Occipital lobe (tissue), 2 donors: ENCODE measurements around the gene EGLN2. TPM values are rescaled to one million over a fixed set of nuclear protein-coding genes. Genes with fewer than 3 reads are reported as not detected.
"Not testable (repeated sequence)": the region's sequence is repeated elsewhere in the genome, so short reads cannot be mapped to it uniquely, and the experiment has no call there.

Experiments
- DNase-seq: peaks from one replicate; lab custom pipeline; 2025; lab: John Stamatoyannopoulos, UW
- total RNA-seq: library from RNA; depleted of rRNA; stranded (reverse); fragments of >200 nt; gene quantifications from one replicate; pipeline ENCODE4 v1.2.3, GENCODE V29; 2014

Gene EGLN2
- total RNA-seq, 1 donor from 2014 or later = 46.9 TPM

DNA sequence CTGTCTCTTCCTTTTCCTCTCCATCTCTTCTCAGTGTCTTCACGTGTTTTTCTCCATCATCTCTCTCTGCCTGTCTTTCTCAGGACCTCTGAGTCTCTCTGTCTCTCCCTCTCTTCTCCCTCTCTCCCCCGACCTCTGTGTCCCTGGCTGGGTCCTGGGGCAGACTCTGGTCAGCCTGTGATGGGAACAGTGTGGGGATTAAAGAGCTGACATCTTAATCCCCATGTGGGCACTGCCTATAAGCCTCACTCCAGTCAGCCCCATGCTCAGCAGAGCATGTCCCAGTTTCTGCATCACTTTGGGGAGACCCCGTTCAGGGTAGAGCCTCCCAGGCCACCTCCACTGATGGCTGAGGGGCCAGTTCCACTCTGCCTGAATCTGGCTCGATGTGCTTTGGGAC lies 16.2 kb downstream of the EGLN2 start:
- no peak for DNase-seq

DNA sequence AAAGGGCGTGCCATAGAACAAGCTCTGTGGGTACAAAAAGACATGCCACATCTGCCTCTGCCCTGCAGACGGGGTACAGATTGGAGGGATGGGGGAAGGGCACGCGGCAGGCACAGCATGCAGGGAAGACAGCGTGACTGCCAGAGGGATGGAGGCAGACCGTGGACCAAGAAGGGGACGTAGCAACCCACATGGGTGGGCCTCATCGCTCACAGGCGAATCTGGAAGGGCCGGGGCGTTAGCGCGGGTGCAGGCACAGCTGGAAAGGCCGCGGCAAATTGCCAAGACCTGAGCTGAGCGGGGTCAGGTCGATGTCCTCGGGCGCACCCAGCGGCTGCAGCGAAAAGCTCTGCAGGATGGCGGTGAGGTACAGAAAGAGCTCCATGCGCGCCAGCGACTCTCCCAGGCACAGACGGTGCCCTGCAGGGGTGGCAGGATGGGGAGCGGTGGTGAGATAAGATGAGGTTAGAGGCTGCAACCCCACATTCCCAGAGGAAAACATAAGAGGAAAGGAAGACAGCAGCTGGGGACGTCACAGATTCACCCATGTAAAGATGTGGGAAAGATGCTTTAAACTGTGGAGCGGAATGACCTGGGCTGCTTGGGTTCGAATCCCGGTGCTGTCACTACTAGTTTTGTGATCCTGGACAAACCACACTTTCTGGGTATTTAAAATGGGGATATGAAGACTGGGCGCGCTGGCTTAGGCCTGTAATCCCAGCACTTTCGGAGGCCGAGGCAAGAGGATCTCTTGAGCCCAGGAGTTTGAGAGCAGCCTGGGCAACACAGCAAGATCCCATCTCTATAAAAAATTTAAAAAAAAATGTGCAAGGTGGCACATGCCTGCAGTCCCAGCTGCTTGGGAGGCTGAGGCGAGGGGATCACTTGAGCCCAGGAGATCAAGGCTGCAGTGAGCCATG lies 19.7 kb downstream of the EGLN2 start:
- DNase-seq = peak; percentile 28

DNA sequence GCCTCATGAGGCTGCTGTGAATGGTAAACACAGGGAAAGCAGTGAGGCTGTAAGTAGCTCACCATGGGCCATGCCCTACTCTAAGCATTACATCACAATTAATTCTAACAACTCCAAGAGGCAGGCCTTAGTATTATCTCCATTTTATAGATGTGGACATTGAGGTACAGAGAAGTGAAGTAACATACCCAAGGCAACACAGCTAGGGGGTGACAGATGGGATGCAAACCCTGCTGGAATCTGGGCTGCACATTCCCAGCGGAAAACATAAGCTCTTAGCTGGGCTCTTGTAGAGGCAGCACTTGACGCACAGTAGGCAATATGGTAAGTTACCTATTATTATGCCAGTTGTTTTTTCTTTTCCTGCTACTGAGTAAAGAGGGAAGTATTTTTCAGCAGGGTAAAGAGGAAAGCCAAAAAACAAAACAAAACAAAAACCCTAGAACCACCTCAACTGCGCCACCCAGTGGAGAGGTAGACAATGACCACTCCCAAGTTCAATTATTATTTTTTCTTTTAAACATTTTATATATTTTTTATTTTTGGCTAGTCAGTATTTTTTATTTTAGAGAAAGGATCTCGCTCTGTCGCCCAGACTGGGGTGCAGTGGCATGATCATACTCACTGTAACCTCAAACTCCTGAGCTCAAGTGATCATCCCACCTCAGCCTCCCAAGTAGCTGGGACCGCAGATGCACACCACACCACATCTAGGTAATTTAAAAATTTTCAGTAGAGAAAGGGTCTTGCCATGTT lies 20.7 kb downstream of the EGLN2 start:
- DNase-seq = not testable (repeated sequence)

DNA sequence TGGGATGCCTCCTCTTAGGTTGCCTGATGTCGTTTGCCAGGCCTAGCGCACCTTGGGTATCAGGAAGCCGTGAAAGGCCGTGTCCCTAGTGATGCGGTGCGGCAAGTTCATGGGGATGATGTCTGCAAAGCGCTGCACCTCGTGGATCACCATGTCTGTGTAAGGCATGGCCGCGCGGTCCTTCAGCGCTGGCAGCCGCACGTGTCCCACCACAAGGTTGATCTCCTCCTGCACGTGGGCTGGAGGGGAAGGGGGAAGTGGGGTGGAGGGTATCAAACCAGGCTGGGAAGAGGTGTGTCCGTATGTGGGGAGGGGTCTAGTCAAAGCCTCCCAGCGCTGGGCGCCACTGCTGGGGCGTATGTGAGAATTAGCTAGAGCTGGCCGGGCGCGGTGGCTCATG lies 23.2 kb downstream of the EGLN2 start:
- no peak for DNase-seq

DNA sequence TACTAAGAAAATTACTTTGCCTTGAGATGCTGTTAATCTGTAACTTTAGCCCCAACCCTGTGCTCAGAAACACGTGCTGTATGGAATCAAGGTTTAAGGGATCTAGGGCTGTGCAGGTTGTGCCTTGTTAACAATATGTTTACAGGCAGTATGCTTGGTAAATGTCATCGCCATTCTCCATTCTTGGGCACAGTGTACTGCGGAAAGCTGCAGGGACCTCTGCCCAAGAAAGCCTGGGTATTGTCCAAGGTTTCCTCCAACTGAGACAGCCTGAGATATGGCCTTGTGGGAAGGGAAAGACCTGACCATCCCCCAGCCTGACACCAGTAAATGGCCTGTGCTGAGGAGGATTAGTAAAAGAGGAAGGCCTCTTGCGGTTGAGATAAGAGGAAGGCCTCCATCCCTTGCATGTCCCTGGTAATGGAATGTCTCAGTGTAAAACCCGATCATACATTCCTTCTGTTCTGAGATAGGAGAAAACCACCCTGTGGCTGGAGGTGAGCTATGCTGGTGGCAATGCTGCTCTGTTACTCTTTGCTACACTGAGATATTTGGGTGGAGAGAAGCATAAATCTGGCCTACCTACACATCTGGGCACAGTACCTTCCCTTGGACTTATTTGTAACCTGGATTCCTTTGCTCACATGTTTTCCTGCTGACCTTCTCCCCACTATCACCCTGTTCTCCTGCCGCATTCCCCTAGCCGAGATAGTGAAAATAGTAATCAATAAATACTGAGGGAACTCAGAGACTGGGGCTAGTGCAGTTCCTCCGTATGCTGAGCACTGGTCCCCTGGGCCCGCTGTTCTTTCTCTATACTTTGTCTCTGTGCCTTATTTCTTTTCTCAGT lies 23.9 kb downstream of the EGLN2 start:
- not testable (repeated sequence) for DNase-seq

DNA sequence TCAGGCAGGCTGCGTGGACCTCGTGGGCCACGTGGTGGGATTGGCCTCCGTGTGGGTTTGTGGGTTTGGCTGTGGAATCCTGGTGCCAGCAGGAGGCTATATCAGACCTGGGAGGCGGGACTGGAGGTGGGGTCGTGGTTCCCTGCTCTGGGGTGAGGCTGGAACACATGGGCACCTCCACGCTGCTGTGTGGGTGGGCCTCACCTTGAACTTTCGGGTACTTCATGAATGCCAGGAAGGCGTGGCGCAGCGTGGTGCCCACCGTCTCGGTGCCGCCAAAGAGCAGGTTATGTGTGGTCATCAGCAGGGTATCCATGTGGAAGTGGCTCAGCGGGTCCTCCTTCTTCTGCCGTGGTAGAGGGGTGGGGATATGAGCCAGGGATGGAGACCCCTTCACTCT lies 25.9 kb downstream of the EGLN2 start:
- DNase-seq = not testable (repeated sequence)

DNA sequence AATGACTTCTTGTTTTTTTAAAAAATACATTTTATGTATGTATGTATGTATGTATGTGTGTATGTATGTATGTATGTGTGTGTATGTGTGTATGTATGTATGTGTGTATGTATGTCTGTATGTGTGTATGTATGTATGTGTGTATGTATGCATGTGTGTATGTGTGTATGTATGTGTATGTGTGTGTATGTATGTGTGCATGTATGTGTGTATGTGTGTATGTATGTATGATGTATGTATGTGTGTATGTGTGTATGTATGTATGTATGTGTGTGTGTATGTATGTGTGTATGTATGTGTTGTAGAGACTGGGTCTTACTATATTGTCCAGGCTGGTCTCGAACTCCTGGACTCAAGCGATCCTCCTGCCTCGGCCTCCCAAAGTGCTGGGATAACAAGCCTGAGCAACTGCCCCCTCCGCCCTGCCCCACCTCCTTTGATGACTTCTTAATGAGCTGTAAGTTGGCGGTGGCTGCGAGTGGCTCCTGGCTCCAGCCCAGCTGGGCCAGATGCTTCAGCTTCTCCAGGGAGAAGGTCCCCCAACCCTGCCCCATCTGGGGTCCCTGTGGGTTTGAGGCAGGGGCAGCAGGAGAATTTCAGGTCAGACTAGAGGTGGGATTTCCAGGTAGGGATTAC lies 26.6 kb downstream of the EGLN2 start:
- DNase-seq = not testable (repeated sequence)

DNA sequence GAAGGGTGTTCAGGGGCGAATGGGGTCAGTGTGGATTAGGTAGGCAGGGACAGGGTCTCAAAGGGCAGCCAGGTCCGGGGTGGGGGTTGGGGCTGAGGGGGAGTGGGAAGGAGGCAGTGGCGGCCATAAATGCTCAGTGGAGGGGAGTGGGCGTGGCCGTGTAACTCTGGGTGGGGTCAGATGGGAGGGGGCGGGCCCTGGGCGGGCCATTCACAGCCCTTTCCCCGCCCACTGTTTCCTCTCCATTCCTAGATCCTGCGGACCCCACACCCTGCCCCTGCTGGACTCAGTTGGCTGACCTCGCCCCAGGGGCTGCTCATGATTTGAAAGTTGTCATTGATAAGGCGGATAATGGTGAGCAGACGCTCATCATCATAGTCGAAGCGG lies 27.3 kb downstream of the EGLN2 start:
- DNase-seq = not testable (repeated sequence)

DNA sequence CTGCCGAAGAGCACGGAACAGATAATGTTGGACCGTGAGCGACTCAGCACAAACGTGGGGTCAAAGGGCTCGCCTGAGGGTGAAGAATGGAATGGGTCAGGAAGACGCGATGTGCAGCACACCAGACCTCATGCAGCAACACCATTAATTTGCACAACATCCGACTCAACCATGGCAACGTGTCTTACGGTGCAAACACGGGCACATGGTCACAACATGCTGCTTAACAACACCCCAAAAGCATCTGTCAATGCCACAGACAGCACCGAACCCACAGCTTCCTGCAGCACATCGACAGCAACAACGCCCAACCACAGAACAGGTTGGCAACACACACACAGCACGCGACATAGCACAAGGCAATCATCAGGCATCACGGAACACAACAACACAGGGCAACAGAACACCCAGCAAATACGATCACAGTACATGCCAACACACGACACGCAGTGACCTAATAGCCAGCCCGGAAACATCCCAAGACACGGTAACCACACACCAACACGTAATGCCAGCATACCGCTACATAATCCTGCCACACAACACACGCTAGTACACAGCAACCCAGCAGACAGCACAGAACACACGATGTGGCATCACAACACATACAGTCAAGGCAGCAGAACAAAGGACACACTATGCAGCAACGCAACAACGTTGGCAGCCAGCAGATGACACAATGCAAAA lies 27.9 kb downstream of the EGLN2 start:
- DNase-seq = not testable (repeated sequence)

DNA sequence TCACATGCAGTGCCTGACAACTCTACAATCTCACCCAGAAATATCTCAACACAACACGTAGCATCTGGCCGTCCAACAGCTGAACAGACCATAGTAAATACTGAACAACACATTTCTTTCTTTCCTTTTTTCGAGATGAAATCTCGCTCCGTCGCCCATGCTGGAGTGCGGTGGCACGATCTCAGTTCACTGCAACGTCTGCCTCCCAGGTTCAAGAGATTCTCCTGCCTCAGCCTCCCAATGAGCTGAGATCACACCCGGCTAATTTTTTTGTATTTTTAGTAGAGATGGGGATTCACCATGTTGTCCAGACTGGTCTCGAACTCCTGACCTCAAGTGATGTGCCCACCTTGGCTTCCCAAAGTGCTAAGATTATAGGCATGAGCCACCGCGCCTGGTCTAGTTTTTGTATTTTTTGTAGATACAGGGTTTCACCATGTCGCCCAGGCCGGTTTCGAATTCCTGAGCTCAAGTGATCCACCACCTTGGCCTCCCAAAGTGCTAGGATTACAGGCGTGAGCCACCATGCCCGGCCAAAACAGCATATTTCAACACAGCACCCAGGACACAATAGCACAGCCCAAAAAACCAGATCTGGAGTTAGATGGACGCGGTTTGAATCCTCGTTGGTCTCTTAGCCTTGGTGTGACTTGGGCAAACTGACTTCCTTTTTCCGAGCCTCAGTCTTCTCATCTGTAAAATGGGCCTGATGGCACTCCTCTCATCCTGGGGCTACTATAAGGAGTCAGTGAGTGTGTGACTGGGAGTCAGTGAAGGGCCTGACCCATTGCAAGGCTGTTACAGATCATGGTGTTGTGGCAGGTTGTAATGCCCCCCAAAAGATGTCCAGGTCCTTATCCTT lies 28.6 kb downstream of the EGLN2 start:
- DNase-seq = no peak

DNA sequence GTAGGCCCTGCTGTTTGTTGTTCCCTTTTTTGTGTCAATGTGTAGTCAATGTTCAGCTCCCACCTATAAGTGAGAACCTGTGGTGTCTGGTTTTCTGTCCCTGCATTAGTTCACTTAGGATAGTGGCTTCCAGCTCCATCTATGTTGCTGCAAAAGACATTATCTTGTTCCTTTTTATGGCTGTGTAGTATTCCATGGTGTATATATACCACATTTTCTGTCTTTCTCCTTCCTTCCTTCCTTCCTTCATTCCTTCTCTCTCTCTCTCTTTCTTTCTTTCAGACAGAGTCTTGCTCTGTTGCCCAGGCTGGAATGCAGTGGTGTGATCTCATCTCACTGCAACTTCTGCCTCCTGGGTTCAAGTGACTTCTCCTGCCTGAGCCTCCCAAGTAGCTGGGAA lies 30.2 kb downstream of the EGLN2 start:
- no peak for DNase-seq

DNA sequence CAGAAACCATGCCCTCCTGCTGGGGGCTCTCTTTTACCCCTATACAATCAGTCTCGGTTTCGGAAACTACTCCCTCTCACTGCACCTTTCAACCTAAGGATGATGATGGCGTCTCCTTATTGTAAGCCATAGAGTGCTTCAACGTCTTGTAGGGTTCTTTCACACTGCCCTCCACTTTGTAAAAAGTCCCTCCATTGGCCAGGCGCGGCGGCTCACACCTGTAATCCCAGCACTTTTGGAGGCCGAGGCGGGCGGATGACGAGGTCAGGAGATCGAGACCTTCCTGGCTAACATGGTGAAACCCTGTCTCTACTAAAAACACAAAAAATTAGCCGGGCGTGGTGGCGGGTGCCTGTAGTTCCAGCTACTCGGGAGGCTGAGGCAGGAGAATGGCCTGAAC lies 31.8 kb downstream of the EGLN2 start:
- not testable (repeated sequence) for DNase-seq

DNA sequence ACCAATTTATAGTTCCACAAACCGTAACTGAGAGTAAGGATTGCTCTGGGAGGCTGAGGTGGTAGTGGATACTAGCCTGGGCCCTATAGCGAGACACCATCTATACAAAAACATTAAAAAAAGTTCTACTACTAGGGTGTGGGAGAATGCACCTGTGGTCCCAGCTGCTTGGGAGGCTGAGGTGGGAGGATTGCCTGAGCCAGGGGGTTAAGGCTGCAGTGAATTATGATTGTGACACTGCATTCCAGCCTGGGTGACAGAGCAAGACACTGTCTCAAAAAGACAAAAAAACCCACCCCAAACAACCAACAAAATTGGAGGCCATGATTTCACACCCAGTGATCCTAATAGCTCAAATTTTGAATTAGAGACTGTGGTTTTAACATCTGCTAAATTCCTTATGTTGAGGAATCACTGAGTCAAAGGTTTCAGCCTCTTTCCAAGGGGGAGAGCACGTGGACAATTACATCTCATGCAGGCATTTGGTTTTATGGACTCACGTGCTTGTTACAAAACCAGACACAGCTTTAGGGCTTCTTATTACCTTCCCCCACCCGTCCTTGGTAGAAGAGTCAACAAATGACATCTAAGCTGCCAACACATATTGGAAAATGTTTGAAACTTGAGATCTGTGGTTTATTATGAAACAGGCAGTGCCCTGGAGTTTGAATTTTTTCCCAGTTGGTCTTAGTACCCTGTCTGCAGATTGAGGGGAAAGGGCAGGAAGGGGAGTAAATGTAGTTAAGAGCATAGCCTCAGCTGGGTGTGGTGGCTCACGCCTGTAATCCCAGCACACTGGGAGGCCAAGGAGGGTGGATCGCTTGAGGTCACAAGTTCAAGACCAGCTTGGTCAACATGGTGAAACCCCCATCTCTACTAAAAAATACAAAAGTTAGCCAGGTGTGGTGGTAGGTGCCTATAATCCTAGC lies 32.8 kb downstream of the EGLN2 start:
- no peak for DNase-seq

DNA sequence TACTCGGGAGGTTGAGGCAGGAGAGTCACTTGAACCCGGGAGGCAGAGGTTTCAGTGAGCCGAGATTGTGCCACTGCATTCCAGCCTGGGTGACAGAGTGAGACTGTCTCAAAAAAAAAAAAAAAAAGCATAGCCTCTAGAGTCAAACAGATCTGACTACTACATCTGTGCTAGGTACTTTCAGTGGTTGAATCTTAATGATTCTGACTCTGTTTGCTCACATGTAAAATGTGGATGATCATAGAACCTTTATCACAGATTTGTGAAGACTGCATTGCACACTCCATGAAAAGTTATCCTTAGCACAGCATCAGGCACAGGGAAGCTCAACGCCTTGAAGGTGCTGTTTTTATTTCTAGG lies 33.4 kb downstream of the EGLN2 start:
- DNase-seq = not testable (repeated sequence)

DNA sequence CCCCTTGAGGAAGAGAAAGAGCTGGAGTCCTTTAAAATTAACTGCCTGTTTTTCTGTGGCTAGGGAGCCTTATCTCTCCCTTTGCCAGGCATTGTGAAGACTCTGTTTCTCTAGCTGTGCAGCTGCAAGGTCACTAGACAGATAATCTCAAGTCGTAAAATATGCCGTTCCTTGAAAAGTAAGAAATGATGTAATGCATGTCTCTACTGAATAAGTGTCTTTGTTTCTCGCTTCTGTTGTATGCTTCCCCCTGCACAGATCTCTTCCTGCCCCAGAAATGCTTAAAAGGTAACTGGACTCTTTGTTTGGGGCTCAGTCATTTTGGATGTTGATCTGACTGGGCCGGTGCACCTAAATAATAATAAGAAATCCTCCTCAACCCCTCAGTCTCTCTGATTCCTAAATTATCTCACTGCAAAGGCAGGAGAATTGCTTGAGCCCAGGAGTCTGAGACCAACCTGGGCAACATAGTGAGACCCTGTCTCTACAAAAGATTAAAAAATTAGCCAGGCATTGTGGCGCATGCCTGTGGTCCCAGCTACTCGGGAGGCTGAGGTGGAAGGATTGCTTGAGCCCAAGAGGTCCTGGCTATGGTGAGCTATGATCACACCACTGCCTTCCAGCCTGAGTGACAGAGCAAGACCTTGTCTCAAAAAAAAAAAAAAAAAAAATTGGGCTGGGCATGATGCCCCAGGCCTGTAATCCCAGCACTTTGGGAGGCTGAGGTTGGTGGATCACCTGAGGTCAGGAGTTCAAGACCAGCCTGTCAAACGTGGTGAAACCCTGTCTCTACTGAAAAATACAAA lies 34.9 kb downstream of the EGLN2 start:
- not testable (repeated sequence) for DNase-seq

DNA sequence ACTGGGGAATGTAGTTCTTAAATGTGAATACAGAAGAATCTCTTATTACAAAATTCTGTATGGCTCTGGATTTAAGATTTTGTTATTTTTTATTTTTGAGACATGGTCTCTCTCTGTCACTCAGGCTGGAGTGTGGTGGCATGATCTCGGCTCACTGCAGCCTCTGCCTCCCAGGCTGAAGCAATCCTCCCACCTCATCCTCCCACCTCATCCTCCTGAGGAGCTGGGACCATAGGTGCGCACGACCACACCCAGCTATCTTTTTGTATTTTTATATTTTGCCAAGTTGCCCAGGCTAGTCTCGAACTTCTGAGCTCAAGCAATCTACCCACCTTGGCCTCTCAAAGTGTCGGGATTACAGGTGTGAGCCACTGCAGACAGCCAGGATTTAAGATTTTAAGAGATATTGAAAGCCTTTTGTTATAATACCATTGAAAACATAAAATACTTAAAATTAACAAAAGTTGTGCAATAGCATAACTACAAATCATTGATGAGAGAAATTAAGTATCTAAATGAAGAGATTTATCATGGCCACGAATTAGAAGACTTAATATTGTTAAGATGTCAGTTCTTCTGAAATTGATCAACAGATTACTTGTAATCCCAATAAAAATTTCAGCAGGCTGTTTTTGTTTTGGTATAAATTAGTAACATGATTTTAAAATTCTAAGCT lies 37.9 kb downstream of the EGLN2 start:
- no peak for DNase-seq

DNA sequence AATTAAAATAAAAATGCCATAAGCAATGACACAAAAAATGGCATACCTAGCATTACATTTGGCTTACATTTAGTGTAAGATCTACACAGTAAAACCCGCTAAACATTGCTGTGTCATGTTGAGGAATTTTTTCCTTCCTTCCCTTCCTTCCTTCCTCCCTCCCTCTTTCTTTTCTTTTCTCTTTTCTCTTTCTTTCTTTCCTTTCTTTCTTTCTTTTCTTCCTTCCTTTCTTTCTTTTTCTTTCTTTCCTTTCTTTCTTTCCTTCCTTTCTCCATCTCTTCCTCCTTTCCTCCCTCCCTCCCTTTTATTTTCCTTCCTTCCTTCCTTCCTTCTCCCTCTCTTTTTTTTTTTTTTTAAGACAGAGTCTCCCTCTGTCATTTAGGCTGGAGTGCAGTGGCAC lies 39.5 kb downstream of the EGLN2 start:
- DNase-seq = not testable (repeated sequence)
